Measurements from ENCODE around the gene IDS.
"Not testable (repeated sequence)": the region's sequence is repeated elsewhere in the genome, so short reads cannot be mapped to it uniquely, and the experiment has no call there.

The IDS gene, protein sequence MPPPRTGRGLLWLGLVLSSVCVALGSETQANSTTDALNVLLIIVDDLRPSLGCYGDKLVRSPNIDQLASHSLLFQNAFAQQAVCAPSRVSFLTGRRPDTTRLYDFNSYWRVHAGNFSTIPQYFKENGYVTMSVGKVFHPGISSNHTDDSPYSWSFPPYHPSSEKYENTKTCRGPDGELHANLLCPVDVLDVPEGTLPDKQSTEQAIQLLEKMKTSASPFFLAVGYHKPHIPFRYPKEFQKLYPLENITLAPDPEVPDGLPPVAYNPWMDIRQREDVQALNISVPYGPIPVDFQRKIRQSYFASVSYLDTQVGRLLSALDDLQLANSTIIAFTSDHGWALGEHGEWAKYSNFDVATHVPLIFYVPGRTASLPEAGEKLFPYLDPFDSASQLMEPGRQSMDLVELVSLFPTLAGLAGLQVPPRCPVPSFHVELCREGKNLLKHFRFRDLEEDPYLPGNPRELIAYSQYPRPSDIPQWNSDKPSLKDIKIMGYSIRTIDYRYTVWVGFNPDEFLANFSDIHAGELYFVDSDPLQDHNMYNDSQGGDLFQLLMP

DNA sequence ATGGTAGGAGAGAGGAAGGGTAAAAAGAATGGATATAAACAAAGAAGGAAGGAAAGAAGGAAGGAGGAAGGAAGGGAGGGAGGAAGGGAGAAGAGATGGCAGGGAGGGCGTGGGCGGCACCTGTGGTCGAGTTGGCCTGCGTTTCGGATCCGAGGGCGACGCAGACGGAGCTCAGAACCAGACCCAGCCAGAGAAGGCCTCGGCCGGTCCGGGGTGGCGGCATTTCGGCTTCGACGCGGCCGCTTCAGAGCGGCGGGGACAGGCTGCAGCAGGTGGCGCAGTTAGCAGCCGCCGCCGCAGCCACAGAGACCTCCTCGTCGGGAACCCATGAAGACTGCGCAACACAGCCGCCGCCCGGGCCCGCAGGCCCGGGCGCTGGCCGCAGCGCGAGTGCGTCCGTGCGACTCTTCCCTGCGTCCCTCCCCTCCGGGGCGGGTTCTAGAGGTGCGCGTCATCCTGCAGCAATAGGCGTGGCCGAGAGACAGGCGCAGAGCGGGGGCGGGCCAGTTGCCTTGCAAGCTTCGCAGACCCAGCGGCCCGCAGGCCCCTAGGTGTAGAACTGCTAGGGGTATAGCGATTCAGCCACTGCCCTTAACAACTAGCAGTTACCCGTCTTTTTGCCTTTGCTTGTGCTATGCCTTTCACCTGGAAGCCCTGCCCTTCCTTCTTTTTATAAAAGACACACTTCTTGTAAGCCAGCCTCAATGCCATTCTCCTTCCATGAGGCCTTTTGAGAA, at the start of gene IDS:
TSS of gene IDS (minus strand) at position 392 of the 737 bp plus-strand sequence. CDS start at position 223, 169 bp downstream.
- DNase-seq = peak; percentile 83

DNA sequence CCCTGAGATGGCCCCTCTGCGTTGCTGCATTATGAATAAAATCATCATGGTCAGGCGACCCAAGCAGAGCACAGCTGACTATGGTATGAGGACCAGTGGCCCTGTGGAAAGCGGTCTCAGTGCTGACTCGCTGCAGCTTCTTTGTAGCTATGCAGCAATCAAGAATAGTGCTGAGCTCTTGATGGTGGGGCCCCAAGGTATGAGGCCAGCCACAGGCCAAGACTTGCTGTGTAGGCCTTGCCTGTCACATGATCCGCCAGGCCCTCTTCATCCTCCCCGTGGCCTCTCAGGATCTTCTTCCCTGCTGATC, 46.8 kb upstream of the IDS start:
- DNase-seq = not testable (repeated sequence)

DNA sequence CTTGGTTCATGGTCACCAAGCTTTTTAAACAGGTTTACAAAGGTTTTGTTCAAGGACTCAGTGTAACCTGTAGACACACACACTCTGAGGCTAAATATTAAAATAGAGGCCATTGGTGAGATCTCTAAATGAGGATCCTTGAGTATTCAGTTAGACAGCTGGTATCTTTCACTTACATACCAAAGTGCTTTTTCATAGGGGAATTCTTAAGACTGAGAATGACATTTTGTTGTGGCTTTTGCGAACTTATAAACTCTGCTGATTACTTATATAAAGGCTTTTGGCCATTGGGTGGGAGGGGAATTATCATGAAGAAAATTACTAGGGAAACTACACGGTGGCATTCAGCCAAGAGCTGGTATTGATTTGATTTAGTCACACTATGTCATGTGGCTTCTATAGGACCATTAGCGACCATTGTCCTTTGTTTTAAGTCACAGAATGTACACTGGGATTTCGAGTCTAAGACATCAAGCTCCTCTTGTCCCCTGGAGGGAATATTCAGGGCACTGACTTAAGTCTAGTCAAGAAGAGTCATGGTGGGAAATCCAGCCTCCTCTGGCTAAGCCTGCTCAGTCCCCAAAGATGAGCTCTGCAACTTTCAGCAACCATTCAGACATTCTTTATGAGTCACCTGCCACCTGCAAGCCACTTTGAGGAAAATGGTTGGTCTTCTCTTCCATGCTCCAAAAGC, 46.3 kb upstream of the IDS start:
- DNase-seq = not testable (repeated sequence)

DNA sequence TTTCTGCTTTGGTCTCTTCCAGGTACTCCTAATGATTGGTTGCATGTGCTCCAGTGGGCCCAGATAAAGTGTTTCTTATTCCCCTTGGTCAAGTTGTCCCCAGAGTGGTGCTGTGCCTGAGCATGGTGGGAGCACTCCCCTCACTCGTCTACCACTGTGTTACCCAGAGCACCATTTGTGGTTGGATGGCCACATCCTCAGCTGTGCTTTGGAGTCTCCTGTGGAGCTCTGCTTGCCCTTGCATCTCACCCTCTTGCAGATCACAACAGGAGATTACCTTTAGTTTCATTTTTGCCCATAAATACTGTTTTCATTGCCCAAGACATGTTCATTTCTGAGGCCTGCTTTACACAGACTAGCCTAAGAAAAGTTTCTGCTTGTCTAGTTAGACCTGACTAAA, 45.3 kb upstream of the IDS start:
- DNase-seq = not testable (repeated sequence)

DNA sequence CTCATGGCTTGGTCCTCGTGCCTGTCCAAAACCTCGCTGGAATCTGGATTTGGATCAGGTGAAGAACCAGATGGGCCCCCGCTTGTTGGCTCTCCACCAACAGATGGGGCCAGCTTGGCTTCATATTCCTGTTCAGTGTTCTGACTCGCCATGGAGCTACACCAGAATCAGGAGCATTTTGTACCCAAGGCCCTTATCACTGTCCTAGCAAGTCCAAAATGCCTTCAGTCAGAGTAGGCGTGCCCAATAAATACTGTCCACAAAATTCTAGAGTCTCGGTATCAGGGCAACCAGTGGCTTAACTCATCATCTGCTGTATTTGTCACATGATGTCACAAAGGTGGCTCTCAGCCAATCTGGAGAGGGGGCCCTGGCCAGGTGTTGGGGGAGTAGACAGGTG, 44.6 kb upstream of the IDS start, which contains the start of gene HSFX3:
TSS of gene HSFX3 (minus strand) at position 224 of the 400 bp plus-strand sequence. CDS start at position 152, 72 bp downstream.
- DNase-seq = not testable (repeated sequence)

DNA sequence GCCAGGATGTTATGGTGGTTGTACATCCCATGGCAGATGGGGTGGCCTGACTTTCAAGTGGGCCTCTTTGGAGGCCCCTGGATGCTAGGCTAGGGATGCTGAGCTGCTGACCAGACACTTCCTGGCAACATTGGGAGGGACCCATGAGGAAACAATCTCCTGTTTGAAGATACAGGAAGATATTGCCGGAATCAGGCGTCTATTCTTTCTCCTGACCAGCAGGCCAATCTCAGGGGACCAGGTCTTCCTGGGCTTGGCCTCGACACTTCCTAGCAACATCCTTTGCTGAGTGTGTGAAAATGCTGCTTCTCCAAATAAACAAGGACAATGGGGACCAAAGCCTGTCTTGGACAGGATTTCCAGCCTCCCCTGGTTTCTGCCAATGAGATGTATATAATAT, 42.7 kb upstream of the IDS start:
- not testable (repeated sequence) for DNase-seq

DNA sequence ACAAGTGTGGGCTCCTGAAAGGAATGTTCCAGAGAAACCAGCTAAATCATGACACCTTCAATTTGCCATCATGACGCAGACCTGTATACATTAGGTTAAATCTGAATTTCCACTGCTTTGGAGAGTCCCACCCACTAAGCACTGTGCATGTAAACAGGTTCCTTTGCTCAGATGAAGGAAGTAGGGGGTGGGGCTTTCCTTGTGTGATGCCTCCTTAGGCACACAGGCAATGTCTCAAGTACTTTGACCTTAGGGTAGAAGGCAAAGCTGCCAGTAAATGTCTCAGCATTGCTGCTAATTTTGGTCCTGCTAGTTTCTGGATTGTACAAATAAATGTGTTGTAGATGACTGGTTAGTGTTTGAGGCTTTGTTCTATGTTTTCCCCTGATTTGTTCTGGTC, 41.9 kb upstream of the IDS start:
- not testable (repeated sequence) for DNase-seq

DNA sequence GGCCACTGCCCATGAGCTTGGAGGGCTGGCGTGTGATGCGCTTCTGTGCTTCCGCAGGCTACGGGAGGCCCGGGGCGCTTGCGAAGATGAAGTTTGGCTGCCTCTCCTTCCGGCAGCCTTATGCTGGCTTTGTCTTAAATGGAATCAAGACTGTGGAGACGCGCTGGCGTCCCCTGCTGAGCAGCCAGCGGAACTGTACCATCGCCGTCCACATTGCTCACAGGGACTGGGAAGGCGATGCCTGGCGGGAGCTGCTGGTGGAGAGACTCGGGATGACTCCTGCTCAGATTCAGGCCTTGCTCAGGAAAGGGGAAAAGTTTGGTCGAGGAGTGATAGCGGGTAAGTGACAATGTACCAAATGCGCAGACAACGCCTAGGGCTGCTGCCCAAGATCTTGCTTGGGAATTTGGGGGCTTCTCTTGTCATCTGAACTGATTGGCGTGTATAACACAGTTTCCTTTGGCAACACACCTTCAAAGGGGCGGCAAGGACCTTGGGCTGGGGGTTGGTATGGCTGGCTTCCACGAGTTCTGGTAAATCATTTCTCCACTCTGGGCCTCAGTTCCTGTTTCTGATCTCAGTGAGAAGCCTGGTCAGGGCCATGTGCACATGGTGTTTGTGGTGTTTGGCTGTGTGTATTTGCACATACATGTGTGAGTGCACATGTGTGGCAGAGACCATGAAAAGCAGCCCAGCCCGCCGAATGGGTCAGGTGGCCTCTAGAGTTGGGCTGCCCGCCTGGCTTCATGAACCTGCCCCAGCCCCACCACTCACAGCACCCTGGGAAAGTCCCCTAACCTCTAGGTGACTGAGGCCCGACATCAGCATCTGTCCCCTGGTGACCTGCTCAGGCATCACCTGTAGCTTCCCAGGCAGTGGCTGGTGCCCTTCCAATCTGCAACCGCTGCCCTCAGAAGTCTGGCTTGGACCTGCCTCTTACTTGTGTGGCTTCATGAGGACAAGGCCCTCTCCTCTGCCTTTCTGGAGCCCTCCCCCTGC, 40.7 kb upstream of the IDS start:
- not testable (repeated sequence) for DNase-seq

DNA sequence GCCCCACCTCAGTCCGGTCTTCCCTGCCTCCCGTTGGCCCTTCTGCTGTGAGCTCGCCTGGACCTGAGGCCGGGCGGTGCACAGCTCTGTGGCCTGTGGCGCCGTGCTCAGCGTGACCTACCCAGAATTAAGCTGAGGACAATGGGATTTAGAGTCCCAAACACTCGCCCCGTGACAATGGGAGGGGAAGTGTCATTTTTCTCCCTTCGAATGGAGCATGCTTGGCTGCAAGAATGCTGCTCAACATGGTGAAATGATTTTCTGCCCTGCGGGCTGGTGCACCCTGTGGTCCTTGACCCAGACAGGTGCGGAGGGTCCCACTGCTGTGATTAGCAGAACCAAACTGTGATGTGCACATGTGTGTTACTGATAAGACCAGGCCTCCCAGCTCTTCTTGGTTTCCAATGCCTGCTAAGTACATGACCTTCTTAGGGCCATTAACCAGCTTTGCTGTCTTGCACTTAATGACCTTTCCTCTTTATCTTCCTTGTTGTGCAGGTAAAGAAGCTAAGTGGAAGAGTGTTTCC, 36.5 kb upstream of the IDS start:
- DNase-seq = no peak

DNA sequence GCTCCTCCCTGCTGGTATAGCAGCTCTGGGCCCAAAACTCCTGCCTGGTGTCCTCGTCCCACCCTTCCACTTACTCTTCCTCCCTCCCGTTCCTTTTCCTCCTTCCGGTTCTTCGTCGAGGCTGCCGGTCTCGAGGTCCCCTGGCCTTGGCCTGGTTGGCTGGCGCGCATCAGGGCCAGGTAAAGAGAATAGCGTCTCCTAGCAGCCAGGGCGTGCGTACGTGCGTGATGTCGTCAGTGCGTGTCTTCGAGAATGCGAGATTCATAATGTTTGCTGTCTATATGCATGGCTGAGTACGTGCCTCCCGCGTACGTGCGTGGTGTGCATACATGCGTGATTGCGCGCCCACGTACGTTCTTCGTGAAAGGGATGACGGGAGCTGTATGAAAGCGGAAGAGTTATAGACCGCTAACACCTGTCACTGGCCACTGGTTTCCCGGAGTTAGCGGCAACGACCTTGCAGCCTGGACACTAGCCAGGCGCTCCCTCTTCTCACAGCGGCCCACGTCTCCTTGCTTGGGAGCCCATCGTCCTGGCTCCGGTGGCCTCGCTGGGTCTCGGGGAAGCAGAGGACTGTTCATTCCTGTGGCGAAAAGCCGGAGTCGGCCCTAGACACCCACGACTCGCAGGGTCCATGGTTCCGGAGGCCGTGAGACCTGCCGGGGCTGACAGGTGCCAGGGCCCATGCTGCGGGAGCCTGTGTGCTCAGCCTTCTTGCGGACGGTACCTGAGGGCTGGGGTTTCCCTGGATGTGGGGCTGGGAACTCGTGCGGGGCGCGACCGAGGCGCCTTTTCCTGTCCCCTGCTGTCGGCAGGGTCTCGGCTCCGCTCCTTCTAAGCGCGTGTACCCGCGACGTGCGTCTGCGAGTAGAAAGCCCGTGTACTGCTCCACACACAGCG, 35.8 kb upstream of the IDS start, which contains the start of gene EOLA1:
TSS of gene EOLA1 (plus strand) at position 392 of the 900 bp plus-strand sequence. CDS start 4,619 bp downstream, outside the sequence.
- DNase-seq = peak; percentile 90

DNA sequence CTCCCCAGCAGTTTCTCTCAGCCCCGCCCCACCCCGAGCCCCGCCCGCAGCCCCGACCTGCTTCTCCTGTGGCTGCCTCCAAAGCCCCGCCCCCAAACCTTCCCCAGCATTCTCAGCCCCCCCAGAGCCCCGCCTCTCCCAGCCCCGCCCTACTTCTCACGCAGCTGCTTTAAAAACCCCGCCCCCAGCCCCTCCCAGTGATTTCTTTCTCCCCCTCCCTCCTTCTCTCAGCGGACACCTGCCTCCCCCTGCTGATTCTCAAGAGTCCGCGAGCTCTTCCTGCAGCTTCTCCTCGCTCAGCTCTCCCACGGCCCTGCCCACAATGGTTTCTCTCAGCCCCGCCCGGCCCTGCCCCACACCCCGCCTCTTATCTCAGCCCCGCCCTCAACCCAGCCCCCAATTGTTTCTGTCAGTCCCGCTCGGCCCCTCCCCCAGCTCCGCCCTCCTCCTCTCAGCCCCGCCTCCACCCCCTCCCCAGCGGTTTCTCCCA, 35.1 kb upstream of the IDS start:
- DNase-seq = peak; percentile 86

DNA sequence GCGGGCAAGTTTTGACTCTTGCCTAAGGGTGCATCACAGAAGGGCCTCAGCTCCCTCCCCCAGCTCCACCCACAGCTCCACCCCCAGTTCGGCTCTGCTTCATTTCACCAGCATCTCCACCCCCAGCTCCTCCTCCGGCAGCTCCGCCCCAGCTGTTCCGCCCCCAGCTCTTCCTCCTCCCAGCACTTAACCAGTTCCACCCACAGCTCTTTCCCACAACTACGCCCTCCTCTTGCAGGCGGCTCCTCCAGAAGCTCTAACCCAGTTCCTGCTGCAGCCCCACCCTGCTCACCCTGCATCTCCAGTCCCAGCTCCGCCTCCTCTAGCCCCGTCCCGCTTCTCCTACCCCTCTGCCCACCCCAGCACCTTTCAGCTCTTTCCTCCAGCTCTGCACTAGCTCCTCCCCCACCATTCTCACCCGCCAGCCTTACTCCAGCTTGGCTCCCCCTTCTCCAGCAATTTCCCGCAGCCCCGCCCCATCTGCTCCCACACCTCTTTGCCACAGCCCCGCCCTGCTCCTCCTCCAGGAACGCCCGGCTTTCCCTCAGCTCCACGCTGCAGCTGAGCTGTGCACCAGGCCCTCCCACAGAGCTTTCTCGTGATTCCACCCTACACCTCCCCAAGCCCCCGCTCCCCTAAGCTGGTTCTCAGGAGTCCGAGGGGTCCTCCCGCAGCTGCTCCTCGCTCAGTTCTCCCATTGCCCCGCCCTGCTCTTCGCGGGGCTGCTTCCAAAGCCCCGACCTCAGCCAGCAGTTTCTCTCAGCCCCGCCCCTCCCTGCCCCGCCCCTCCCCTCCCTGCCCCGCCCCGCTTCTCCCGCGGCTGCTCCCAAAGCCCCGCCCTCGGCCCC, 34.4 kb upstream of the IDS start:
- DNase-seq = peak; percentile 75

DNA sequence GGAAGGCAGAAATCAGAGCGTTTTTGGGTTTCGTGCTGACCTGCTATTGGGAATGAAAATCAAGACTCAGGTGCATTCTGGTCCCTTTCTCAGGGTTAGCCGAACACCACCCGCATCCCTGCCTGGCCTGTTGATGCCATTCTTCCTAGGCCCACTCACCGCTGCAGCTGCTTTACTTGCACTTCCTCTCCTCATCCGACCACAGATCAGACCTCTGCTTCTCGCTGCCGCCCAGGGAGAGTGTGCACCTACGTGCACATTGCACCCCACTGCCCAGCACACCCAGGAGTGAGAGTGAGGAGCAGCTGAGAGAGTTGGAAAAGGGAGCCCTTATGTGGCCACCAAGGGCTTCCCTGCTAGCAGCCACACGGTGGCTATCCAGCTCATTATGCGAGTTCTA, 32.4 kb upstream of the IDS start:
- DNase-seq = not testable (repeated sequence)

DNA sequence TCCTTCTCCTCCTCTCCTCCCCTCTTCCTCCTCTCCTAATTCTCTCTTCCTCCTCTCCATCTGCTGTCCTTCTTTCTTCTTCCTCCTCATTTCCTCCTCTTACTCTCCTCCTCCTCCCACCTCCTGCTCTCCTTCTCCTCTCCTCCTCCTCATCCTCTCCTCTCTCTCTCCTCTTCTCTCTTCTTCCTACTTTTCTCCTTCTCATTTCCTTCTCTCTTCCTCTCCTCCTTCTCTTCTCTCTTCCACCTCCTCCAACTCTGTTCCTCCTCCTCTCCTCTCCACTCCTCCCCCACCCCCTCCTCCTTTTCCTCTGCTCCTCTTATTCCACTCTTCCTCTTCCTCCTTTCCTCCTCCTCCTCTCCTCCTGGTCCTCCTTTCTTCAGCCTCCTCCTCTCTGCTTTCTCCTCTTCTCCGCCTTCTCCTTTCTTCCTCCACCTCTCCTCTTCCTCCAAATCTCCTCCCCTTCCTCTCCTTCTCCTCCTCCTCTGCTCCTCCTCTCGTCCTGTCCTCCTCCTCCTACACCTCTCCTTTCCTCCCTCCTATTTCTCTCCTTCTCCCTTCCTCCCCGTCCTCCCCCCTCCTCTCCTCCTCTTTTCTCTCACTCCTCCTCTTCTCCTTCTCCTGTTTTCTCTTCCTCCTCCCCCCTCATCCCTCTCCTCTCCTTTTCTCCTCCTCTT, 30.0 kb upstream of the IDS start:
- not testable (repeated sequence) for DNase-seq

DNA sequence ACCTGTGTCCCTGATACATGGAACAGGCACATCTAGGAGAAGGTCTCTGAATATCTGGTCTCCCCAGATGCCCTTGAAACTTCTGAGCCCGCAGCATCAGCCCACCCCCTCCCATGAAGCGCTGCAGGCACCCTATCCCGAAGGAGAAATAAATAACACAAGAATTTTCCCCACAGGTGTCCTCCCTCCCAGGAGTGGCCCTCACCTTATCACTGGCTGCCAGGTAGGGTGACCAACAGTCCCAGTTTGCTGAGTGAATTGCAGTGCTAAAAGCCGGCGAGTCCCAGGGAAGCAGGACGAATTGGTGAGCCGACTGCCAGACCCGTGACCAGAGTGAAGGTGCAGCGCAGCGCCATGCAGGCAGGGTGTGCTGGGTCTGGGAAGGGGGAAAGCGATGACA, 28.9 kb upstream of the IDS start:
- not testable (repeated sequence) for DNase-seq

DNA sequence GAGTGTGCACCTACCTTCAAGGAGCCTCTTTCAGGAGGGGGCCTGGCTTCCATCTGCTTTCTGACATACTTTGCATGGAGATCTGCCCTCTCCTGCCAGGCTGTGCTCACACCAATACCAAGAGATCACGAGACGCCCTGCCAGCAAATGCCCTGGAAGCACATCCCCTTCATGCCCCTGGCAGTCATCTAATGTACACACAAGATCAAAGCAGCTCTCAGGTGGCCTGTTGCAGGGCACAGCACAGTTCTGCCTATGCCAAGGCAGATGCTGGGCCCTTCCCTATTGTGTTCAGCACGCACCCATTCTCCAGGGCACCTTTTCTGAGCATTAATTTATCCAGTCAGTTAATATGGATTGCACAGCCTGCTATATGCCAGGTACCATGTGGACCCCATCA, 27.8 kb upstream of the IDS start:
- DNase-seq = not testable (repeated sequence)

DNA sequence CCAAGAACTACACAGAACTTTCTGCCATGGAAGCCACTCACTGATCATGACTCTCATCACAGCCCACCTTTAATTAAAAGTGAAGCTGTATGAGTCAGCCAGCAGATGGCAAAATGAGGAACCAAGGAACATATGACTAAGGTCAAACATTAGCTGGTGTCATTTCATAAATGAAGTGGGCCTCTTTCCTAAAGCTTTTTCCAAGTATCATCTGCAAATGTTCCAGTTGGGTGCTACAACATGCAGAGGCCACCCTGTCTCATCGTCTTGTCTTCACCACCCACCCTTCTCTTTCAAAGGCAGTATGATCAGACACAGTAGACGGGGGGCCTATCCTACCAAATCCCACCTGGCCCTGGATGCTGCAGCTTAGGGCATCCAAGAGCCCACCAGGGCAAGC, 26.5 kb upstream of the IDS start:
- DNase-seq = no peak

DNA sequence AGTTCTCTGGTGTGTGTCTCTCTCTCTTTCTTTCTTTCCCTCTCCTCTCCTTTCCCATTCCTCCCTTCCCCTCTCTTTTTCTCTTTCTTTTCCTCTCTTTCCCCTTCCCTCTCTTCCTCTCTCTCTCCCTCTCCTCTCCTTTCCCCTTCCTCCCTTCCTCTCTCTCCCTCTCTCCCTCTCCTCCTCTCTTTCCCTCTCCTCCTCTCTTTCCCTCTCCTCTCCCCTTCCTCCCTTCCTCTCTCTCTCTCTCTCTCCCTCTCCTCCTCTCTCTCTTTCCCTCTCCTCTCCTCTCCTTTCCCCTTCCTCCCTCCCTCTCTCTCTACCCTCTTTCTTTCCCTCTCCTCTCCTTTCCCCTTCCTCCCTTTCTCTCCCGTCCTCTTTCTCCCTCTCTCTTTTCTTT, 23.3 kb upstream of the IDS start:
- DNase-seq = no peak

DNA sequence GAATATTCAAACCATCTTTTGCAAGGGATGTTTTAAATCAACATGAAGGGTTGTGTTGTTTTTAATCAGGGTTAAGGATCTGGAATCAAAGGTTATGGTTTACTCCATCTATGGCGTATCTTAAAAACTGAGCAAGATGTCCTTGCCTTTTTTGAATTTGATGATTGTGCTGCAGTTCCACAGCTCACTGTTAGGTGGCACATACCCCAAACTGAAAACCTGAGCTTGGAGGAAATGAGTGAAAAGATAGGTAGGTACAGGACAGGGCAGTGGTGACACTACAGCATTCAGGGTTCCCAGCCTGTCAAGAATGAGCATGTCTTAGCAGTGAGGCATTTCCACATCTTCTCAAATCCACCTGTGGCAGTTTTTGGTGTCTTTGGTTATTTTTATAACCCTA, 22.6 kb upstream of the IDS start:
- DNase-seq = no peak

Measured in COR-L47 (cell line).